RWPE2 (cell line): ENCODE measurements around the gene CLEC16A.

ENCODE experiments used
- ATAC-seq: fragments of 200-7000 bp; cut with Tn5 transposase; 3 replicates; pipeline ENCODE4 v1.9.1; 2021; ENCODE audit warnings: low read depth
- DNase-seq: peaks from one replicate; pipeline ENCODE4 v3.0.0-alpha.2; 2020; ENCODE audit warnings: low spot score
- H3K27ac ChIP-seq: fragments of 450-650 bp; 2 replicates; pipeline ENCODE4 v1.5.1; 2017; ENCODE audit warnings: mild to moderate bottlenecking; ENCODE audit not compliant: poor library complexity, severe bottlenecking
- H3K27me3 ChIP-seq: fragments of 250-450 bp; sonication (Bioruptor Pico); 2 replicates; pipeline ENCODE4 v1.5.1; 2021; ENCODE audit warnings: mild to moderate bottlenecking, moderate library complexity; ENCODE audit not compliant: insufficient read depth, poor library complexity, severe bottlenecking
- H3K36me3 ChIP-seq: fragments of 250-450 bp; sonication (Bioruptor Pico); 2 replicates; pipeline ENCODE4 v1.5.1; 2020; ENCODE audit warnings: low read depth, mild to moderate bottlenecking, moderate library complexity
- H3K4me1 ChIP-seq: fragments of 250-450 bp; sonication (Bioruptor Pico); 2 replicates; pipeline ENCODE4 v1.5.1; 2021; ENCODE audit warnings: mild to moderate bottlenecking, moderate library complexity; ENCODE audit not compliant: insufficient read depth, poor library complexity, severe bottlenecking
- H3K4me3 ChIP-seq: fragments of 250-450 bp; sonication (Bioruptor Pico); 2 replicates; pipeline ENCODE4 v1.5.1; 2021; ENCODE audit warnings: mild to moderate bottlenecking, moderate library complexity; ENCODE audit not compliant: severe bottlenecking
- H3K9me3 ChIP-seq: fragments of 250-450 bp; sonication (Bioruptor Pico); 2 replicates; pipeline ENCODE4 v1.5.1; 2021; ENCODE audit warnings: mild to moderate bottlenecking, moderate library complexity; ENCODE audit not compliant: severe bottlenecking
- CTCF ChIP-seq: fragments of 450-650 bp; IDR thresholded peaks from one replicate; pipeline ENCODE4 v1.5.1; 2017; ENCODE audit warnings: mild to moderate bottlenecking, moderate library complexity; ENCODE audit not compliant: poor library complexity, severe bottlenecking

CLEC16A gene

GRCh38 chr16:11099672-11100205, 155.4 kb downstream of the CLEC16A start:
- H3K27ac ChIP-seq = no peak overlapping the region
- no peaks in the 10 kb centered on the region for H3K9me3 ChIP-seq
- DNase-seq = no peak
- ATAC-seq = no peak
- no peak for TF ChIP-seq CTCF
- no peak overlapping the region for H3K4me3 ChIP-seq
- H3K4me1 ChIP-seq = peaks cover 5% of the 10 kb centered on the region
- H3K27me3 ChIP-seq = no peaks in the 10 kb centered on the region
- no peaks in the 10 kb centered on the region; the same call in 1 of the 2 replicates for H3K36me3 ChIP-seq

GRCh38 chr16:11100239-11100750, 155.9 kb downstream of the CLEC16A start:
- no peak for ATAC-seq
- H3K9me3 ChIP-seq = no peaks in the 10 kb centered on the region
- TF ChIP-seq CTCF = no peak
- no peak for DNase-seq
- H3K4me3 ChIP-seq = no peak overlapping the region
- H3K36me3 ChIP-seq = no peaks in the 10 kb centered on the region; the same call in 1 of the 2 replicates
- peaks cover 11% of the 10 kb centered on the region for H3K4me1 ChIP-seq
- no peaks in the 10 kb centered on the region for H3K27me3 ChIP-seq
- H3K27ac ChIP-seq = no peak overlapping the region

- no peaks in the 10 kb centered on the region; the same call in 1 of the 2 replicates for H3K36me3 ChIP-seq
- no peak overlapping the region for H3K4me3 ChIP-seq
- H3K27ac ChIP-seq = no peak overlapping the region
- no peak for DNase-seq
- H3K27me3 ChIP-seq = no peaks in the 10 kb centered on the region
- TF ChIP-seq CTCF = no peak
- peaks cover 11% of the 10 kb centered on the region for H3K4me1 ChIP-seq
- no peaks in the 10 kb centered on the region for H3K9me3 ChIP-seq
- ATAC-seq = no peak
These were observed 156.9 kb downstream of the CLEC16A start for GRCh38 chr16:11101283-11101682.

GRCh38 chr16:11101695-11102522, 157.5 kb downstream of the CLEC16A start:
- ATAC-seq = no peak
- Histone ChIP-seq H3K4me3 (no peak overlapping the region), H3K27ac (no peak overlapping the region)

More at GRCh38 chr16:11101695-11102522, 157.5 kb downstream of the CLEC16A start:
- Histone ChIP-seq H3K9me3 (no peaks in the 10 kb centered on the region), H3K4me1 (peaks cover 11% of the 10 kb centered on the region), H3K27me3 (no peaks in the 10 kb centered on the region), H3K36me3 (no peaks in the 10 kb centered on the region; the same call in 1 of the 2 replicates)
- DNase-seq = no peak
- TF ChIP-seq CTCF = no peak
